ENCODE results near the gene HIP1. TPM values are rescaled to one million over a fixed set of nuclear protein-coding genes. Genes with fewer than 3 reads are reported as not detected.

HIP1 gene
- total and polyA plus RNA-seq, 7 experiments from 2014 or later: 0.78 to 14.6 (median 1.7) TPM; not detected in 1

DNA sequence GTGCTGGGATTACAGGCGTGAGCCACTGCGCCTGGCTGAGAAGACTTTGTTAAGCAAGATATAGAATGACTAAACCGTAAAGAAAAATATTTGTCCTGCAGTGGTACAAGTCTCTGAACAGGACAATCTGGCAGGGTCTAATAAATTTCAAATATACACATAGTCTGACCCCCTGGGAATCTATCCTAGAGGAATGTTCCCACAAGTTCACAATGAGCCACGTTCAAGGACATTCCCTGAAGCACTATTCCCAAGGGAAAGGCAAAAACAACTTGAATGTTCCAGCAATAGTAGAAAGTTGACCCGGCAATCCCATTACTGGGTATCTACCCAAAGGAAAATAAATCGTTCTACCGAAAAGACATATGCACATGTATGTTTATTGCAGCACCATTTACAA, 82.0 kb downstream of the HIP1 start:
- no peaks in the 10 kb centered on the region for H3K4me1 Mint-ChIP-seq
- H3K27ac Mint-ChIP-seq: no peak overlapping the region
- Histone ChIP-seq H3K9me3 (ENCODE audit: control insufficient read depth in 2 of 3, low read length in 3 of 3) (no peaks in the 10 kb centered on the region), H3K4me1 (ENCODE audit: control insufficient read depth in 2 of 2, insufficient read depth in 2 of 2, low read length in 2 of 2) (no peaks in the 10 kb centered on the region), H3K4me3 (ENCODE audit: low read length) (no peak overlapping the region), H3K27me3 (ENCODE audit: control insufficient read depth in 2 of 2, insufficient read depth in 2 of 2, low read length in 2 of 2) (no peaks in the 10 kb centered on the region), H3K27ac (ENCODE audit: low read depth, low read length) (no peak overlapping the region), H3K36me3 (ENCODE audit: control insufficient read depth in 2 of 3, insufficient read depth in 3 of 3, low read length in 3 of 3) (no peaks in the 10 kb centered on the region)
- intact Hi-C loops (cut with micrococcal nuclease): no loop called here
- CTCF ChIA-PET: no interaction called here
- POLR2A ChIA-PET: no interaction called here
- H3K36me3 Mint-ChIP-seq: no peaks in the 10 kb centered on the region
- H3K4me3 Mint-ChIP-seq: no peak overlapping the region
- ATAC-seq (no peak), DNase-seq (no peak)
- H3K27me3 Mint-ChIP-seq: no peaks in the 10 kb centered on the region
- H3K9me3 Mint-ChIP-seq: peaks cover 0 to 4% (median 0%) of the 10 kb centered on the region in 11 donors

DNA sequence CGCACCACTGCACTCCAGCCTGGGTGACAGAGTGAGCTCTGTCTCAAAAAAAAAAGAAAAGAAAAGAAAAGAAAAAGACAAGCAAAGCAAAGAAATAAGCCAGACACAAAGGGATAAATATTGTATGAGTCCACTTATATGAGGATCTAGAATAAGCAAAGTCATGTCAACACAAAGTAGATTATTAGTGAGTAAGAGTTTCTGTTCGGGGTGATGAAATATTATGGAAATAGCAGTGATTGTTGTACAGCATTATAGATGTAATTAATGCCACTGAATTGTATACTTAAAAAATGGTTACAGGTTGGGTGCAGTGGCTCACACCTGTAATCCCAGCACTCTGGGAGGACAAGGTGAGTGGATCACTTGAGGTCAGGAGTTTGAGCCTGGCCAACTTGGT, 83.2 kb downstream of the HIP1 start:
- Histone ChIP-seq H3K4me1 (ENCODE audit: control insufficient read depth in 2 of 2, insufficient read depth in 2 of 2, low read length in 2 of 2) (no peaks in the 10 kb centered on the region), H3K9me3 (ENCODE audit: control insufficient read depth in 2 of 3, low read length in 3 of 3) (no peaks in the 10 kb centered on the region), H3K4me3 (ENCODE audit: low read length) (no peak overlapping the region), H3K27ac (ENCODE audit: low read depth, low read length) (no peak overlapping the region), H3K27me3 (ENCODE audit: control insufficient read depth in 2 of 2, insufficient read depth in 2 of 2, low read length in 2 of 2) (no peaks in the 10 kb centered on the region), H3K36me3 (ENCODE audit: control insufficient read depth in 2 of 3, insufficient read depth in 3 of 3, low read length in 3 of 3) (no peaks in the 10 kb centered on the region)
- Mint-ChIP-seq H3K9me3 (peaks cover 0 to 2% (median 0%) of the 10 kb centered on the region in 11 donors), H3K27ac (no peak overlapping the region), H3K4me1 (no peaks in the 10 kb centered on the region), H3K36me3 (no peaks in the 10 kb centered on the region), H3K27me3 (no peaks in the 10 kb centered on the region), H3K4me3 (no peak overlapping the region)
- POLR2A ChIA-PET: no interaction called here
- ATAC-seq (no peak), DNase-seq (no peak)
- intact Hi-C loops (cut with micrococcal nuclease): no loop called here
- CTCF ChIA-PET: no interaction called here

DNA sequence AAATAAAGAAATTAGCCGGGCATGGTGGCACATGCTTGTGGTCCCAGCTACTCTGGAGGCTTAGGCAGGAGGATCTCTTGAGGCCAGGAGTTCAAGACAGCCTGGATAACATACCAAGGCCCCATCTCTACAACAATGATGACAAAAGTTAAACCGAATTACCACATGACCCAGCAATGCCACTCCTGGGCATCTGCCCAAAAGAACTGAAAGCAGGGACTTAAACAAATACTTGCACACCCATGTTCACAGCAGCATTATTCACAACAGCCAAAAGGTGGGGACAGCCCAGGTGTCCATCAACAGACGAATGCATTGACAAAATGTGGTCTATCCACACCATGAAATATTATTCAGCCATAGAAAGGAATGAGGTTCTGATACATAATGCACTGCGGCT, 83.9 kb downstream of the HIP1 start:
- H3K9me3 ChIP-seq (ENCODE audit: control insufficient read depth in 2 of 3, low read length in 3 of 3): no peaks in the 10 kb centered on the region
- Mint-ChIP-seq H3K9me3 (peaks cover 0 to 2% (median 0%) of the 10 kb centered on the region in 11 donors), H3K27ac (no peak overlapping the region), H3K36me3 (no peaks in the 10 kb centered on the region), H3K4me3 (no peak overlapping the region), H3K4me1 (no peaks in the 10 kb centered on the region), H3K27me3 (no peaks in the 10 kb centered on the region)
- ChIA-PET CTCF (no interaction called here), POLR2A (no interaction called here)
- no peak for ATAC-seq
- H3K4me1 ChIP-seq (ENCODE audit: control insufficient read depth in 2 of 2, insufficient read depth in 2 of 2, low read length in 2 of 2): no peaks in the 10 kb centered on the region
- no peak for DNase-seq
- no peak overlapping the region for H3K27ac ChIP-seq (ENCODE audit: low read depth, low read length)
- no peak overlapping the region for H3K4me3 ChIP-seq (ENCODE audit: low read length)
- no peaks in the 10 kb centered on the region for H3K36me3 ChIP-seq (ENCODE audit: control insufficient read depth in 2 of 3, insufficient read depth in 3 of 3, low read length in 3 of 3)
- H3K27me3 ChIP-seq (ENCODE audit: control insufficient read depth in 2 of 2, insufficient read depth in 2 of 2, low read length in 2 of 2): no peaks in the 10 kb centered on the region
- intact Hi-C loops (cut with micrococcal nuclease): no loop called here

DNA sequence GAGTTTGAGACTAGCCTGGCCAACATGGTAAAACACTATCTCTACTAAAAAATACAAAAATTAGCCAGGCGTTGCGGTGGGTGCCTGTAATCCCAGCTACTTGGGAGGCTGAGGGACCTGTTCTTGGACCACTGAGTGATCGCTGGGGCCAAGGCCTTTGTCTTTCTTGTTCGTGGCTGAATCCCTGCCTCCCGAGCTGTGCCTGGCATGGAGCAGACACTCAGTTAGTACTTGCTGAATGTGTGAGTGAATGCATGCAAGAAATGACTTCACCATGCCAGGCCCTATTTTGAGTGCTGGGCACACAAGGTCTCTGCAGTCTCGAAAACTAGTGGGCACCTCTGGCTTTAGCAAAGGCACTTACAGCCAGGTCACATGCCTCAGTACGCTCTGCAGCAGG, 85.1 kb downstream of the HIP1 start:
- Histone ChIP-seq H3K9me3 (ENCODE audit: control insufficient read depth in 2 of 3, low read length in 3 of 3) (no peaks in the 10 kb centered on the region), H3K4me1 (ENCODE audit: control insufficient read depth in 2 of 2, insufficient read depth in 2 of 2, low read length in 2 of 2) (no peaks in the 10 kb centered on the region), H3K36me3 (ENCODE audit: control insufficient read depth in 2 of 3, insufficient read depth in 3 of 3, low read length in 3 of 3) (no peaks in the 10 kb centered on the region), H3K4me3 (ENCODE audit: low read length) (no peak overlapping the region), H3K27ac (ENCODE audit: low read depth, low read length) (no peak overlapping the region), H3K27me3 (ENCODE audit: control insufficient read depth in 2 of 2, insufficient read depth in 2 of 2, low read length in 2 of 2) (no peaks in the 10 kb centered on the region)
- ATAC-seq (no peak), DNase-seq (no peak)
- Mint-ChIP-seq H3K27ac (no peak overlapping the region), H3K36me3 (no peaks in the 10 kb centered on the region), H3K27me3 (no peaks in the 10 kb centered on the region), H3K9me3 (peaks cover 0 to 2% (median 0%) of the 10 kb centered on the region in 11 donors), H3K4me1 (no peaks in the 10 kb centered on the region), H3K4me3 (no peak overlapping the region)
- POLR2A ChIA-PET: no interaction called here
- CTCF ChIA-PET: interaction anchor here (0.6 kb wide), 1 partner anchor 476 kb away, joined by 3 read pairs; no protein-coding TSS in a partner anchor
- intact Hi-C loops (cut with micrococcal nuclease): no loop called here

DNA sequence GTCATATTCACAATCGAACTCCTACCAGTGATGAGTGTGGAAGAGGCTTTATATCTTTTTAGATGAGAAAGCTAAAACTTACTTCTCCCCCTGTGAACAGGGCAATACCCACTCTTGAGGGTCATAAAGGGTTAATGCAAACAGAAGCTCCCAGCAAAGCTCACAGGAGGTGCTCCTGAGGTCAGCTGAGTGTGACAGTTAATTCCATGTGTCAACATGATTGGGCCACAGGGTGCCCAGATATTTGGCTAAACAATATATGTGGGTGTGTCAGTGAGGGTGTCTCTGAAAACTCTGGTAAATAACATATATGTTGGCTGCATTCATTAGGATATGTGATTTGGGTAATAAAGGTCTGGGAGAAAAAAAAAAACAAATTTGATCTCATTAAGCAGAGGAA, 86.0 kb downstream of the HIP1 start:
- no peaks in the 10 kb centered on the region for H3K4me1 Mint-ChIP-seq
- no peak overlapping the region for H3K4me3 Mint-ChIP-seq
- no peak overlapping the region for H3K4me3 ChIP-seq (ENCODE audit: low read length)
- H3K27ac ChIP-seq (ENCODE audit: low read depth, low read length): no peak overlapping the region
- DNase-seq: no peak
- H3K27me3 ChIP-seq (ENCODE audit: control insufficient read depth in 2 of 2, insufficient read depth in 2 of 2, low read length in 2 of 2): no peaks in the 10 kb centered on the region
- H3K36me3 ChIP-seq (ENCODE audit: control insufficient read depth in 2 of 3, insufficient read depth in 3 of 3, low read length in 3 of 3): no peaks in the 10 kb centered on the region
- H3K27me3 Mint-ChIP-seq: no peaks in the 10 kb centered on the region
- no peak overlapping the region for H3K27ac Mint-ChIP-seq
- ChIA-PET POLR2A (no interaction called here), CTCF (no interaction called here)
- H3K9me3 Mint-ChIP-seq: peaks cover 0 to 2% (median 0%) of the 10 kb centered on the region in 11 donors
- no peaks in the 10 kb centered on the region for H3K9me3 ChIP-seq (ENCODE audit: control insufficient read depth in 2 of 3, low read length in 3 of 3)
- no peaks in the 10 kb centered on the region for H3K36me3 Mint-ChIP-seq
- intact Hi-C loops (cut with micrococcal nuclease): no loop called here
- no peak for ATAC-seq
- H3K4me1 ChIP-seq (ENCODE audit: control insufficient read depth in 2 of 2, insufficient read depth in 2 of 2, low read length in 2 of 2): no peaks in the 10 kb centered on the region

DNA sequence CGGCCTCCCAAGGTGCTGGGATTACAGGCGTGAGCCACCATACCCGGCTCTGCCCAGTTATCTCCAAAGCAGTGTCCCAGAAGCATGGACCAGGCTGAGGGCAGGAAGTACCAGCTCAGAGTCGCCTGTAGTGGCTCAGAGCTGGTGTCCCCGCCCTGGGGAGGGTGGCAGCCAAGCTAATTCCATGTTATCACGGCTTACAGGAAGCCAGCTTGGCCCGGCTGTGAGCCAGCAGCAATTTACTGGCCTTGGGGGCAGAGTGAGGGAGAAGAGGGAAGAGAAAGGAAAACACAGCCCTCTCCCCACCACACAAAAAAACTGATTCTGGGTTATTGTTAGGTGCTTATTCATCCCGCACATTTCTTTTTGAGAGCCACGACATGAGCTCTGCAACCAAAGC, 88.1 kb downstream of the HIP1 start:
- intact Hi-C loops (cut with micrococcal nuclease): no loop called here
- DNase-seq (no peak), ATAC-seq (no peak)
- Histone ChIP-seq H3K27me3 (ENCODE audit: control insufficient read depth in 2 of 2, insufficient read depth in 2 of 2, low read length in 2 of 2) (no peaks in the 10 kb centered on the region), H3K27ac (ENCODE audit: low read depth, low read length) (no peak overlapping the region), H3K4me1 (ENCODE audit: control insufficient read depth in 2 of 2, insufficient read depth in 2 of 2, low read length in 2 of 2) (no peaks in the 10 kb centered on the region), H3K9me3 (ENCODE audit: control insufficient read depth in 2 of 3, low read length in 3 of 3) (no peaks in the 10 kb centered on the region), H3K4me3 (ENCODE audit: low read length) (no peak overlapping the region), H3K36me3 (ENCODE audit: control insufficient read depth in 2 of 3, insufficient read depth in 3 of 3, low read length in 3 of 3) (no peaks in the 10 kb centered on the region)
- CTCF ChIA-PET: interaction anchor here (0.6 kb wide), 1 partner anchor 66 kb away, joined by 3 read pairs; no protein-coding TSS in a partner anchor
- H3K27ac Mint-ChIP-seq: no peak overlapping the region
- peaks cover 0 to 2% (median 0%) of the 10 kb centered on the region in 11 donors for H3K9me3 Mint-ChIP-seq
- H3K27me3 Mint-ChIP-seq: no peaks in the 10 kb centered on the region
- no peak overlapping the region for H3K4me3 Mint-ChIP-seq
- POLR2A ChIA-PET: no interaction called here
- H3K36me3 Mint-ChIP-seq: no peaks in the 10 kb centered on the region
- no peaks in the 10 kb centered on the region for H3K4me1 Mint-ChIP-seq

DNA sequence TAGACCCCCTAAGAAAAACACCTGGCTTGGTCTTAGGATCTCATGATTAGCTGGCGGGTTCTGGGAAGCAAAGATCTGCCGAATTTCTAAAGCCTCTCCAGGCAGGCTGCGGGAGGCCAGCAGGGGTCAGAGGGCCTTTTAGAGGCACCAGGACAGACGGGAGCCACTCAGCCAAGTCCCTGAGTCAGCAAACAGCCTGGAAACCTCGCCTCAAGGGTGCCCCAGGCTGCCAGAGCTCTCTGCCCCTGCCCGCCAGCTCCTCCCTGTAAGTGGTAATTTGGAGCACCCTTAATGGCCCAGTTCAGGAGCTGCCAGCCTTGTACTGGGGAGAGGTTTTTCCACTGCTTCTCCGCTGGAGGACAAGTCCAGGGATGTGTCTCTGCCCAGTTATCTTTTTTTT, 88.7 kb downstream of the HIP1 start:
- ChIA-PET POLR2A (no interaction called here), CTCF (interaction anchor here (0.6 kb wide), 1 partner anchor 65 kb away, joined by 3 read pairs; no protein-coding TSS in a partner anchor)
- intact Hi-C loops (cut with micrococcal nuclease): no loop called here
- DNase-seq (no peak), ATAC-seq (no peak)
- no peaks in the 10 kb centered on the region for H3K27me3 ChIP-seq (ENCODE audit: control insufficient read depth in 2 of 2, insufficient read depth in 2 of 2, low read length in 2 of 2)
- Mint-ChIP-seq H3K36me3 (no peaks in the 10 kb centered on the region), H3K27me3 (no peaks in the 10 kb centered on the region), H3K4me3 (no peak overlapping the region), H3K4me1 (no peaks in the 10 kb centered on the region), H3K27ac (no peak overlapping the region), H3K9me3 (peaks cover 0 to 2% (median 0%) of the 10 kb centered on the region in 11 donors)
- no peak overlapping the region for H3K4me3 ChIP-seq (ENCODE audit: low read length)
- H3K4me1 ChIP-seq (ENCODE audit: control insufficient read depth in 2 of 2, insufficient read depth in 2 of 2, low read length in 2 of 2): no peaks in the 10 kb centered on the region
- no peak overlapping the region for H3K27ac ChIP-seq (ENCODE audit: low read depth, low read length)
- no peaks in the 10 kb centered on the region for H3K9me3 ChIP-seq (ENCODE audit: control insufficient read depth in 2 of 3, low read length in 3 of 3)
- H3K36me3 ChIP-seq (ENCODE audit: control insufficient read depth in 2 of 3, insufficient read depth in 3 of 3, low read length in 3 of 3): no peaks in the 10 kb centered on the region

Measured in naive thymus-derived CD4-positive, alpha-beta T cell (primary cell).